Cerebellar cortex (tissue), 1 donor: ENCODE data around the gene METTL4.

ENCODE experiments used
- DNase-seq: peaks from one replicate; pipeline ENCODE4 v3.0.0-alpha.2; 2015; ENCODE audit warnings: low spot score

Gene METTL4

GRCh38 chr18:2515908-2516625, 55.2 kb downstream of the METTL4 start:
- no peak for DNase-seq

DNA sequence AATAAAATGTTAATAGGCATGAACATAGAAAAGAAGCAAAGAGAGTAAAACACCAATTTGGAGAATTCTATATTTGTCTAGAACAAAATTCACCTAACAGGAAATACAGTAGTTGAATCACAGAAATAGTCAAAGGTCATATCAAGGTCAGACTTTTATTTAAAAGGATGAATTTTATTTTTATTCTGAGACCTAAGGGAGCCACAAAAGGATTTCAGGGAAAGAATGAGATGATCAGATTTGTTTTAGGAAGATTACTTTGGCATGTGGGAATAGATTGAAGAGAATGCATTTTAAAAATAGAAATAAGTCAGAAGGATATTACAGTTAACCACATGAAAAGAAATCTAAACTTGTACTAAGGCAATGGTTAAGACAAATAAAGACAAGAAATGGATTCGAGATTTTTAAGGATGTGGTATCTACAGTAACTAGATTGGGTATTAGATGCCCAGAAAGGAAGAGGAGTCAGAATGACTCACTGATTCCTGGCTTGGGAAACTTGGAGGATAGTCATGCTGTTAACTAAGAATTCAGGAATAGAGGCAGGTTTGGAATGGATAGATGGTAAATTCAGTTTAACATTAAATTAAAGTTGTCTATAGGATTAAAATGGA, 56.0 kb downstream of the METTL4 start:
- no peak for DNase-seq

DNA sequence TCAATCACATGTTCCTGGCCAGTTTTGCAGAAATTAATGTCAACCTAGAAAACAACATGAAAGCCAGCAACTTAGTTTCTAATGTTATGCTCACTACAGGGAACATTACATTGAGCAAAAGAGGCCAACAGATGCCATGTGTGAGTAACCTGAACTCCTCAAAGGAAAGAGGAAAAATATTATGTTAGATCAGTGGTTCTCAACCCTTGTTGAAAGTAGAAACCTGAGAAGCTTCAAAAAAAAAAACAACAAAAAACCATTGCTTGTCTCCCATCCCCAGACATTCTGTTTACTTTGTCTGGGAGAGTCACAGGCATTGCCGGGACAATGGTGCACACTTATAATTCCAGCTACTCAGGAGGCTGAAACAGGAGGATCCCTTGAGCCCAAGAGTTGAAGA, 57.7 kb downstream of the METTL4 start:
- DNase-seq: no peak

DNA sequence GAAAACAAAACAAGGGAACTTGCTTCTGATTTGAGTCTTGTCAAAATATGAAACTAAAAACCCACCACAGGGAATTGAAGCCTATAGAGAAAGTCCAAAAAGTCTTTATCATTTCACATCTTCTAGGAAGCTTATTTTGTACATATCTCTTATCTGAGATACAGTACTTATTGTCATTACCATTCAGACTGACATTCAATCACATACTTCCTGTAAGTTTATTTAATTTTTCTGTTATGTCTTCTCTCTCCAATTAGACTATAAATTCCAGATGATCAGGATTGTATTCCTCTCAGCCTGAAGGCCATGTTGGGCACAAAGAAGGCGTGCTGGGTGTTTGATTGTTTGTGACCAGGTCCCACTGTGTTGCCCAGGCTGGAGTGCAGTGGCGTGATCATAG, 59.2 kb downstream of the METTL4 start:
- DNase-seq: no peak

DNA sequence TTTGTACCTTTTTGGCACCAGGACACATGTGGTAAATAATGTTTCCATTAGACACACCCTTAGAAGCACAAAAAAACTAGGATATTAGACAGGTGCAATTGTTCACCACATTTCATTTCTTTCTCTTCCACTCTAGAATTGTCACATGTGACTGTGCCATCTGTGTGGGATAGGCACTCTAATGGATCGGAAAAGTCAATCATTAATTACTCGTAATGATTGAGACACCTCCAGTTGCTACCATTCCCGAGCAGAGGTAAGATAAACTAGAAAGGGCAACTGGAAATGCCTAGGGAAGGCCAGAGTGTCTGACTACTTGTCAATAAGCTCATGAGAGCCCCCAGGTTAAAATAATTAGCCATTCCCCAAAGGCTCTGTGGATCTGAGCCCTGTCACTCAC, 59.9 kb downstream of the METTL4 start:
- no peak for DNase-seq

DNA sequence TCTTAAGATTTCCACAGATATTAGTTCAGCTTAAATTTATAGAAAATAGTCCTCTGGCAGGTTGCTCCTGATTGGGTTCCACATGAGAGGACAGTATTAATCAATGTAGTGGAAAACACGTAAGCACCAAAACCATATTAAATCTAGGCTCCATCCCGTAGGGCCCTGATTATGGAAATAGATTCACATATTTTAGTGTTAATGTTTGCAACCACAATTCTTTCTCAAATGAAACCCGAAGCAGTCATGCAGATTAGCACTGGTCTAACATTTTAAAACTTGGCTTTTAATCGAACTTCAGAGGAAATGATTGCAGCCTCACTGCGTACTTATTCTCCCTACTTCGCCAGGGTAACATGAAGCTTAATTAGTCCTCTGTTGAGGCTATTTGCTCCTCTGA, 60.9 kb downstream of the METTL4 start:
- DNase-seq: no peak

DNA sequence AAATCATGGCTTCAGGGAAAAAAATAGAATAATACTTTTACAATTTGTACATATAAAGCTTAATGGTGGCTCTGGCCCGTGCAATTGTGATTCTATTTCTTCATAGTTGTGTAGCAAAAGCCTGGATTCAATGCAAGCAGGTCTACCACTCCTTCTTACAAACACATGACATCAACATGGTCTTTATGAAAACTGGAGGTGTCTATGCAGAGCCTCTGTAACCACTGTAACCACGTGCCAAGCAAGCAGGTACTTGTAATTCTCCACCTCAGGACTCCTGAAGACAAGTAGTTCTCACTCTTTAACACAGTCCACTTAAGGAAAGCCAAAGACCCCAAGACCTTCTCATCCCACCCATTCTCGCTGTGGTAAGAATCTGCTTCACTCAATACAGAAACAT, 62.6 kb downstream of the METTL4 start:
- DNase-seq: no peak

- DNase-seq: no peak
Observed at GRCh38 chr18:2508155-2508554, 63.1 kb downstream of the METTL4 start.

GRCh38 chr18:2504642-2505041, 66.7 kb downstream of the METTL4 start:
- no peak for DNase-seq

DNA sequence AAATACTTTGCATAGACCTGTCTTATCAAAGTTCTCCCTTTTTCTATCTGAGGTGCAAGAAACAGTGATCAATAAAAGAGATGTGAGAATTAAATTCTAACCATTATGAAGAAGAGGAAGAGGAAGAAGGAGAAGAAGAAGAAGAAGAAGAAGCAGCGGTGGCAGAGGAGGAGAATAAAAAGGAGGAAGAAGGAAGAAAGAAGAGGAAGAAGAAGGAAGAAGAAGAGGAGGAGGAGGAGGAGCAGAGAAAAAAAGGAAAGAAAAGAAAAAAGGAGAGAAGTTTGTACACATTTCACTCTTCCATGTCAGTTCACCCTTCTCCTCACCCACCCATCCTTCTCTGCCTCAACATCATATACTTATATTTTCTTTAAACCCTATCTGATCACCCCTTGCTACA, 68.4 kb downstream of the METTL4 start:
- DNase-seq: no peak

DNA sequence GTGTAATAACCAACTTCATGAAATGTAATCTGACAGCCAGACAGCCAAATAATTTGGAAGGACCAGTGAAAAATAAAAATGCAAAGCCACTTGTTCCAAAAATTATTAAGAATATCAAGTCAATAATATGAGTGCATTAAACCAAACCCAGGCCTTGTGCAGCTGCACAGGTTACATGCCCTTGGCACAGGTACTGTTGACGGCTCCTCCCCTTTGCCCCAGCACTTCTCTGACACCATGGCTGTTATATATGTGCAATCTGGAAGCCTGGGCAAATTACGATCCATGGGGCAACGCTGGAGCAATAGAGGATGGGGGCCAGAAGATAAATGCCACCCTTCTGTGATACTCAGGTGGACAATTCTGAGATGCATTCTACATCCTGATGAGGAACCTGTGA, 68.9 kb downstream of the METTL4 start:
- DNase-seq: no peak

GRCh38 chr18:2497797-2498196, 73.5 kb downstream of the METTL4 start:
- no peak for DNase-seq

- DNase-seq: no peak
Observed at GRCh38 chr18:2495381-2495780, 75.9 kb downstream of the METTL4 start.

DNA sequence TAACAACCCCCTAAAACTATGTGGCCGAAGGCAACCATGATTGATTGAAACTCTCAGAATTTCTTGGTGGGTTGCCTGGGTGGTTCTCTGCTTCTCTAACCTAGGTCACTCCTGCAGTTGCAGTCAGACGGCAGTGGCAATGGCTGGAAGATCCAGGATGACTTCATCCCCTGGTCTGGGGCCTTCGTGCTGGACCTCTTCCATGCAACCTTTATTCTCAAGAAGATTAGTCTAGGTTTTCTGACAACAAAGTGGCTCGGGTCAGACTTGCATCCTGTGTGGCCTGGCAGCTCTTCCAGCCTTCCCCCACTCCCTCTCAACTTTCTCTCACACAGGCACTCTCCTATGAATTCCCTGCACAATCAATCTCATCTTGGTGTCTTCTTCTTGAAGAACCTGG, 76.4 kb downstream of the METTL4 start:
- DNase-seq: no peak
